K562 (cell line): ENCODE results near the gene TMEM53. TPM values are rescaled to one million over a fixed set of nuclear protein-coding genes. Genes with fewer than 3 reads are reported as not detected.
A peak's percentile ranks its signal among the peaks of the same experiment; 100 is the strongest.

Source experiments
- AFF4 ChIP-seq: sonication (generic); formaldehyde crosslinking; IDR thresholded peaks from 2 replicates; pipeline ENCODE4 v1.8.0; 2023; ENCODE audit warnings: mild to moderate bottlenecking, missing genetic modification reagents
- BHLHE40 ChIP-seq: IDR thresholded peaks from 2 replicates; pipeline ENCODE4 v1.6.1; 2011; ENCODE audit warnings: low read length, improper control_type of control experiment
- BRD4 ChIP-seq: fragments of 200-600 bp; sonication (generic); IDR thresholded peaks from 2 replicates; pipeline ENCODE4 v1.6.1; 2017; ENCODE audit warnings: inconsistent platforms
- CHCHD3 ChIP-seq: fragments of 250-450 bp; sonication (Bioruptor Pico); IDR thresholded peaks from 2 replicates; pipeline ENCODE4 v2.1.2; 2022; ENCODE audit warnings: mild to moderate bottlenecking
- CTCFL ChIP-seq: IDR thresholded peaks from 2 replicates; pipeline ENCODE4 v1.6.1; 2011; ENCODE audit warnings: borderline replicate concordance, low read depth, mild to moderate bottlenecking, moderate library complexity, low read length; ENCODE audit not compliant: insufficient read depth, poor library complexity, severe bottlenecking
- DMBX1 ChIP-seq: fragments of 250-450 bp; sonication (Bioruptor Pico); IDR thresholded peaks from 2 replicates; pipeline ENCODE4 v1.8.0; 2022; ENCODE audit warnings: inconsistent platforms, mild to moderate bottlenecking, moderate library complexity, borderline replicate concordance
- KLF16 ChIP-seq: IDR thresholded peaks from 2 replicates; pipeline ENCODE4 v1.6.1; 2016; ENCODE audit warnings: antibody characterized with exemption
- MIER1 ChIP-seq: fragments of 450-650 bp; IDR thresholded peaks from 2 replicates; pipeline ENCODE4 v1.6.1; 2016; ENCODE audit warnings: antibody characterized with exemption, mild to moderate bottlenecking, low read depth
- RFX7 ChIP-seq: fragments of 250-450 bp; sonication (Bioruptor Pico); IDR thresholded peaks from 2 replicates; pipeline ENCODE4 v1.5.1; 2021; ENCODE audit warnings: mild to moderate bottlenecking
- SP1 ChIP-seq: sonication (generic); formaldehyde crosslinking; IDR thresholded peaks from 2 replicates; pipeline ENCODE4 v1.8.1; 2022; ENCODE audit warnings: mild to moderate bottlenecking, missing genetic modification reagents
- TBP ChIP-seq: optimal IDR thresholded peaks from 2 replicates; pipeline ENCODE3; 2011; ENCODE audit warnings: low read depth, low read length, improper control_type of control experiment
- TFAP4 ChIP-seq: sonication (generic); formaldehyde crosslinking; IDR thresholded peaks from 2 replicates; pipeline ENCODE4 v1.8.0; 2022; ENCODE audit warnings: missing genetic modification reagents, mild to moderate bottlenecking, moderate library complexity, borderline replicate concordance
- ZBTB11 ChIP-seq, 3 experiments: fragments of 200-800 bp in 1 of 3; fragments of 250-450 bp in 1 of 3; fragments of 450-650 bp in 1 of 3; sonication (Bioruptor Pico) in 1 of 3; sonication (Bioruptor generic) in 1 of 3; formaldehyde crosslinking in 1 of 3; IDR thresholded peaks; 2 replicates each; pipeline versions ENCODE4 v1.6.1 to v1.8.0; 2016 to 2022; ENCODE audit warnings: mild to moderate bottlenecking in 2 of 3, missing genetic modification characterization in 2 of 3, missing compliant biosample characterization in 1 of 3, moderate library complexity in 1 of 3
- ZBTB2 ChIP-seq: fragments of 450-650 bp; IDR thresholded peaks from 2 replicates; pipeline ENCODE4 v1.6.1; 2016; ENCODE audit warnings: antibody characterized with exemption
- polyA plus RNA-seq, 8 experiments: library from polyadenylated mRNA; depleted of rRNA in 4 of 8; stranded (reverse) in 5 of 8; unstranded in 3 of 8; fragments of >200 nt; fragmentation: Nextera tagmentation in 2 of 8; fragmentation: Illumina TruSeq in 1 of 8; extraction: Ambion mirVana in 2 of 8; extraction: Trizol in 1 of 8; gene quantifications; 2 replicates each; pipeline versions ENCODE4 v1.2.1 to v1.2.3, GENCODE V29; 2011 to 2014; ENCODE audit warnings: inconsistent platforms in 1 of 8, missing spikeins in 1 of 8
- total RNA-seq, 7 experiments: library from RNA; depleted of rRNA in 6 of 7; stranded (reverse); fragments of >200 nt in 6 of 7; fragmentation: Illumina TruSeq in 2 of 7; extraction: Trizol in 2 of 7; gene quantifications; 2 replicates each; pipeline versions ENCODE4 v1.2.1 to v1.2.3, GENCODE V29; 2011 to 2021; ENCODE audit warnings: low replicate concordance in 1 of 7

Gene TMEM53
- total and polyA plus RNA-seq, 9 of the 15 experiments (the other 6 are each of a cell fraction or from before 2014, with no cell fraction given): 0.23 to 3.7 (median 2.0) TPM

GRCh38 chr1:44637702-44638411, 36.4 kb downstream of the TMEM53 start (continued):
- no peak for TF ChIP-seq AFF4 (CRISPR knock-in tag)
- TF ChIP-seq TFAP4: peak; percentile 80; the same call in 1 of the 2 replicates
- no peak for TF ChIP-seq CHCHD3 (CRISPR knock-in tag)
- 0 out of 2 replicates have a peak, but pooled peaks have one; percentile 57 for TF ChIP-seq BHLHE40
- TF ChIP-seq KLF16: peak; percentile 79; the same call in 1 of the 2 replicates
- peak; percentile 69; the same call in 1 of the 2 replicates for TF ChIP-seq ZBTB2
- no peak for TF ChIP-seq RFX7 (CRISPR knock-in tag)
- TF ChIP-seq TBP: peak; percentile 18
- TF ChIP-seq BRD4: 0 out of 2 replicates have a peak, but pooled peaks have one; percentile 44
- peak in 1 of 3 experiments; percentile 73; a peak in 2 of 6 replicates for TF ChIP-seq ZBTB11 (CRISPR knock-in tag; IDR thresholded peaks at IDR 0.05)
- TF ChIP-seq SP1: no peak
- peak; percentile 12 for TF ChIP-seq CTCFL
- no peak for TF ChIP-seq MIER1
- TF ChIP-seq DMBX1 (CRISPR knock-in tag): peak; percentile 58; the same call in 1 of the 2 replicates
